Measurements from ENCODE around the gene PFDN6. TPM values are rescaled to one million over a fixed set of nuclear protein-coding genes. Genes with fewer than 3 reads are reported as not detected.

PFDN6 gene
- total and polyA plus RNA-seq, 9 of the 15 experiments (the other 6 are each of a cell fraction or from before 2014, with no cell fraction given): 6.8 to 475 (median 216) TPM

- TF ChIP-seq REST (IDR thresholded peaks at IDR 0.05; ENCODE audit: borderline replicate concordance) (no peak), REST (CRISPR knock-in tag; IDR thresholded peaks at IDR 0.05; ENCODE audit: low read depth) (peak; percentile 63; the same call in 1 of the 2 replicates), ZZZ3 (IDR thresholded peaks at IDR 0.05) (no peak), SAP30 (IDR thresholded peaks at IDR 0.05; ENCODE audit: borderline replicate concordance, insufficient read depth, low read depth, low read length, poor library complexity, severe bottlenecking) (peak; percentile 96), TFAP4 (CRISPR knock-in tag; IDR thresholded peaks at IDR 0.05; ENCODE audit: borderline replicate concordance) (0 out of 2 replicates have a peak, but pooled peaks have one; percentile 10), LEF1 (IDR thresholded peaks at IDR 0.05) (peak; percentile 57; the same call in 1 of the 2 replicates), RB1 (IDR thresholded peaks at IDR 0.05; ENCODE audit: low read depth) (peak; percentile 62; the same call in 1 of the 2 replicates), ZC3H4 (CRISPR knock-in tag; IDR thresholded peaks at IDR 0.05; ENCODE audit: borderline replicate concordance) (0 out of 2 replicates have a peak, but pooled peaks have one; percentile 25), TAF1 (IDR thresholded peaks at IDR 0.05; ENCODE audit: control insufficient read depth, extremely low read depth, insufficient read depth, low read length, severe bottlenecking) (peak; percentile 45), ZNF830 (CRISPR knock-in tag; IDR thresholded peaks at IDR 0.05) (peak; percentile 86; the same call in 1 of the 2 replicates), RBM39 (optimal IDR thresholded peaks at IDR 0.05; ENCODE audit: low read depth, low read length) (no peak), FOXK2 (conservative IDR thresholded peaks at IDR 0.05 in 1 of 2, IDR thresholded peaks at IDR 0.05 in 1 of 2; ENCODE audit: low read depth in 2 of 2) (peak; percentile 81), CHD1 (IDR thresholded peaks at IDR 0.05; ENCODE audit: low read length) (no peak), POLR2G (IDR thresholded peaks at IDR 0.05; ENCODE audit: low read depth, low read length) (peak; percentile 67), SNRNP70 (optimal IDR thresholded peaks at IDR 0.05; ENCODE audit: low read depth, low read length) (no peak), TEAD4 (IDR thresholded peaks at IDR 0.05; ENCODE audit: low read length) (0 out of 2 replicates have a peak, but pooled peaks have one; percentile 16), TEAD4 (CRISPR knock-in tag; IDR thresholded peaks at IDR 0.05; ENCODE audit: borderline replicate concordance) (no peak), GABPB1 (CRISPR knock-in tag; IDR thresholded peaks at IDR 0.05) (peak; percentile 31; the same call in 1 of the 2 replicates), MECOM (CRISPR knock-in tag; IDR thresholded peaks at IDR 0.05) (peak; percentile 58; the same call in 1 of the 2 replicates)
Measured at GRCh38 chr6:33297956-33298772, 8.8 kb downstream of the PFDN6 start (continued).

All from K562 (cell line).